ENCODE results near the gene FTCDNL1.

The FTCDNL1 gene

DNA sequence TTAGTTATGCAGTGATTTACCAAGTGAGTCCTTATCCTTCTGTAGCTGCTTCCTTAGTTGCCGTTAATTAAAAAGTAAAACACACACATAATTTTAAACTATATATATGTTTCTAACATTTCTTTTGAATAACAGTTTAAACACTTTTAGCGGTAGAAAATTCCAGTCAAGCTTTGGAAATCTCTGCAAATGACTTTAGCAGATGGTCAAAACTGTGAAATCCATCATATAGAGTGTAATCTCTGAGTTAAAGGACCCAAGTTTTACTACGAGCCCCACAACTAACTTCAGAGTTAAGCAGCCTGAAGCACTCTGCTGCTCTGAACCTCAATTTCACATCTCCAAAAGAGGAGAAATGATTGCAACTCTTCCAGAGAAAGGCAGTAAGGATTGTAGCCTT is 96.2 kb downstream of the FTCDNL1 start:
- no peak for DNase-seq
- Histone ChIP-seq H3K18ac (ENCODE audit: low read length) (no peak overlapping the region), H3K14ac (ENCODE audit: low read length) (no peak overlapping the region), H2BK12ac (ENCODE audit: low read length) (no peak overlapping the region), H2BK5ac (ENCODE audit: low read depth, low read length, poor library complexity) (no peak overlapping the region), H3K27ac (ENCODE audit: low read depth, low read length) (no peak overlapping the region), H3K79me2 (ENCODE audit: control insufficient read depth, insufficient read depth, low read length, poor library complexity) (no peaks in the 10 kb centered on the region), H3K9me3 (ENCODE audit: insufficient read depth, low read depth, low read length) (peaks cover 2% of the 10 kb centered on the region), H3K79me1 (ENCODE audit: low read length) (no peaks in the 10 kb centered on the region), H3K4me1 (ENCODE audit: control insufficient read depth in 1 of 2, insufficient read depth in 2 of 2, low read length in 2 of 2) (no peaks in the 10 kb centered on the region), H3K4me2 (ENCODE audit: low read length) (no peak overlapping the region), H4K8ac (ENCODE audit: low read depth, low read length) (no peak overlapping the region), H3K9ac (ENCODE audit: low read length) (no peak overlapping the region), H3K23ac (ENCODE audit: low read length) (no peak overlapping the region), H2AK5ac (ENCODE audit: low read length) (no peak overlapping the region), H4K91ac (ENCODE audit: low read depth, low read length) (no peak overlapping the region), H3K4ac (ENCODE audit: low read depth, low read length) (no peak overlapping the region), H2AFZ (ENCODE audit: insufficient read depth, low read length, poor library complexity) (no peak overlapping the region), H3K36me3 (ENCODE audit: control insufficient read depth in 1 of 2, insufficient read depth in 2 of 2, low read length in 2 of 2) (no peaks in the 10 kb centered on the region), H3K27me3 (ENCODE audit: insufficient read depth, low read length) (no peaks in the 10 kb centered on the region), H3K4me3 (ENCODE audit: low read depth, low read length) (no peak overlapping the region), H2BK120ac (ENCODE audit: insufficient read depth, low read length, poor library complexity) (no peak overlapping the region), H4K12ac (ENCODE audit: low read depth, low read length) (no peak overlapping the region)
- no CpG with 5 or more reads among the region's 3 CpGs for WGBS (ENCODE audit: extremely low coverage, insufficient coverage, insufficient read length)

DNA sequence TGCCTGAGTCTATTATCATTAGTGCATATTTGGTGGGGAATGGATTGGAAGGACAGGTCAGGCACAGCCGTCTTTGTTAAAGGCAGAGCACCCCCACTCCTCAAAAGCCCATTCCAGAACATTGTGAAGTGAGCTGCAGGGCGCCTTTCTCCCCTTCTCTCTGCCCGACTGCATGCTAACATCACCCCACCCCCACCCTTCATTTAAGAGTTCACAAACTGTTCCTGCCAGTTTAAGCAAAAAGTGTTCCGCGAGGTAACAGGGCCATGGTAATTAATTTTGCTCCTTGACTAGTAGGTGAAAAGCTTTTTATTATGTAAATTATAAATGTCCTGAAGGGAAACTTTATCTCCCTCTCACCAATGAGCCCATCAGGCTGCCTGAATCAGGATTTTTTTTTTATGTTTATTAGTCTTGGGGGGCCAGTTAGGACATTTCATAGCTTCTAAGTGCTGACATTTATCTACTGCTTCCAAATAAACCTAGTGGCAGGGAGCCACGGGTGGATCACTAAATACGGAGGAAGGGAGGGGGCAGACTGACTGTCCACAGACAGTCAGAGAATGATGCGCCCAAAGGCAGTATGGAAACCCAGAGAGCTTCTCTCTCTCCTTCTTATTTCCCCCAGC is 99.4 kb downstream of the FTCDNL1 start:
- WGBS (ENCODE audit: extremely low coverage, insufficient coverage, insufficient read length) = no CpG with 5 or more reads among the region's 8 CpGs
- no peak overlapping the region for H2AK5ac ChIP-seq (ENCODE audit: low read length)

DNA sequence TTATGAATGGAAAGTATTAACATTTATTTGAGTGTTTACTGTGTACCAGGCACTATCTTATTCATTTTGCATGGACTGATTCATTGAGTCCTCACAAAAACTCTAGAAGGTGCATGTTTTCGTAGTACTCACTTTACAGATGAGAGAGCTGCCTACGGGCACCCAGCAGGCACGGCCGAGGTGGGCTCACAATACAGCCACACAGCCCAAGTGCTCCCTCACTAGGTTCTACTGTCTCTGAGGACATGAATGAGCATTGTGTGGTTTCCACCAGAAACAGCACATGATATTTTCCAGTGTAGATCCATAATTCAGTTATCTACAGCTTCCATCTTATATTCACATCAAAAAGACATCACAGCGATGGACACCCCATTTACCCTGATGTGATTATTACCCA is 101.4 kb downstream of the FTCDNL1 start:
- Histone ChIP-seq H3K14ac (ENCODE audit: low read length) (no peak overlapping the region), H3K79me2 (ENCODE audit: control insufficient read depth, insufficient read depth, low read length, poor library complexity) (no peaks in the 10 kb centered on the region), H3K9me3 (ENCODE audit: insufficient read depth, low read depth, low read length) (peaks cover 2% of the 10 kb centered on the region), H3K4me3 (ENCODE audit: low read depth, low read length) (no peak overlapping the region), H3K79me1 (ENCODE audit: low read length) (no peaks in the 10 kb centered on the region), H4K12ac (ENCODE audit: low read depth, low read length) (no peak overlapping the region), H2BK5ac (ENCODE audit: low read depth, low read length, poor library complexity) (no peak overlapping the region), H3K4ac (ENCODE audit: low read depth, low read length) (no peak overlapping the region), H3K4me2 (ENCODE audit: low read length) (no peak overlapping the region), H4K91ac (ENCODE audit: low read depth, low read length) (no peak overlapping the region), H3K9ac (ENCODE audit: low read length) (no peak overlapping the region), H3K18ac (ENCODE audit: low read length) (no peak overlapping the region), H3K23ac (ENCODE audit: low read length) (no peak overlapping the region), H2BK120ac (ENCODE audit: insufficient read depth, low read length, poor library complexity) (no peak overlapping the region), H3K4me1 (ENCODE audit: control insufficient read depth in 1 of 2, insufficient read depth in 2 of 2, low read length in 2 of 2) (peaks cover 0 to 3% of the 10 kb centered on the region in 2 experiments), H4K8ac (ENCODE audit: low read depth, low read length) (no peak overlapping the region), H3K36me3 (ENCODE audit: control insufficient read depth in 1 of 2, insufficient read depth in 2 of 2, low read length in 2 of 2) (no peaks in the 10 kb centered on the region), H3K27ac (ENCODE audit: low read depth, low read length) (no peak overlapping the region), H2AFZ (ENCODE audit: insufficient read depth, low read length, poor library complexity) (no peak overlapping the region), H2BK12ac (ENCODE audit: low read length) (no peak overlapping the region), H2AK5ac (ENCODE audit: low read length) (no peak overlapping the region), H3K27me3 (ENCODE audit: insufficient read depth, low read length) (no peaks in the 10 kb centered on the region)
- no peak for DNase-seq
- no CpG with 5 or more reads among the region's 5 CpGs for WGBS (ENCODE audit: extremely low coverage, insufficient coverage, insufficient read length)

More for the DNA sequence above, 99.4 kb downstream of the FTCDNL1 start:
- H3K4ac ChIP-seq (ENCODE audit: low read depth, low read length) = no peak overlapping the region
- H4K8ac ChIP-seq (ENCODE audit: low read depth, low read length) = no peak overlapping the region
- DNase-seq = no peak
- H2BK12ac ChIP-seq (ENCODE audit: low read length) = no peak overlapping the region
- no peak overlapping the region for H3K14ac ChIP-seq (ENCODE audit: low read length)
- no peak overlapping the region for H3K27ac ChIP-seq (ENCODE audit: low read depth, low read length)
- H2BK120ac ChIP-seq (ENCODE audit: insufficient read depth, low read length, poor library complexity) = no peak overlapping the region
- no peak overlapping the region for H2AFZ ChIP-seq (ENCODE audit: insufficient read depth, low read length, poor library complexity)
- H3K18ac ChIP-seq (ENCODE audit: low read length) = no peak overlapping the region
- no peaks in the 10 kb centered on the region for H3K79me1 ChIP-seq (ENCODE audit: low read length)
- no peaks in the 10 kb centered on the region for H3K36me3 ChIP-seq (ENCODE audit: control insufficient read depth in 1 of 2, insufficient read depth in 2 of 2, low read length in 2 of 2)
- no peak overlapping the region for H4K91ac ChIP-seq (ENCODE audit: low read depth, low read length)
- no peak overlapping the region for H3K23ac ChIP-seq (ENCODE audit: low read length)
- H4K12ac ChIP-seq (ENCODE audit: low read depth, low read length) = no peak overlapping the region
- no peak overlapping the region for H3K4me3 ChIP-seq (ENCODE audit: low read depth, low read length)
- no peaks in the 10 kb centered on the region for H3K4me1 ChIP-seq (ENCODE audit: control insufficient read depth in 1 of 2, insufficient read depth in 2 of 2, low read length in 2 of 2)
- H3K9me3 ChIP-seq (ENCODE audit: insufficient read depth, low read depth, low read length) = peaks cover 2% of the 10 kb centered on the region
- H3K4me2 ChIP-seq (ENCODE audit: low read length) = no peak overlapping the region
- H3K79me2 ChIP-seq (ENCODE audit: control insufficient read depth, insufficient read depth, low read length, poor library complexity) = no peaks in the 10 kb centered on the region
- H2BK5ac ChIP-seq (ENCODE audit: low read depth, low read length, poor library complexity) = no peak overlapping the region
- H3K27me3 ChIP-seq (ENCODE audit: insufficient read depth, low read length) = no peaks in the 10 kb centered on the region
- no peak overlapping the region for H3K9ac ChIP-seq (ENCODE audit: low read length)

DNA sequence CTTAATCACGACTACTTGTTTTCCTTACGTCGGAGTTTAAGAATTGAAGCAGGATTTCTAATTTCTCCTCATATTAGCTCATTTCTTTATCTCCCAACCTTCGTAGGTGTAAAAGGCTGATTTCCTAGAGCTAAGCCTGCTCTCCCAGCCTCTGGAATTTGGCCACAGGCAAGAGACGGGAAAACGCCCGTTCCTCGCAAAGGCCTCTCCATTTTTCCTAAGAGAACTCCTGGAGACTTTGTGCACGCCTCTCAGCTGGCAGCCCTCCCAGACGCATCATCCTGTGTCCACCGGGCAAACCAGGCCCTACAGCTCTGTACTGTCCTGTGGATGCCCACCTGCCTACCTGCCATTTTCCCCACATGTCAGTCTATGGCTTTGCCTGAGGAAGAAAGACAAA is 106.3 kb downstream of the FTCDNL1 start:
- no peaks in the 10 kb centered on the region for H3K36me3 ChIP-seq (ENCODE audit: control insufficient read depth in 1 of 2, insufficient read depth in 2 of 2, low read length in 2 of 2)
- H2BK12ac ChIP-seq (ENCODE audit: low read length) = no peak overlapping the region
- H3K4me2 ChIP-seq (ENCODE audit: low read length) = no peak overlapping the region
- DNase-seq = peak; percentile 46 to 75
- no peak overlapping the region for H2AK5ac ChIP-seq (ENCODE audit: low read length)
- H3K9ac ChIP-seq (ENCODE audit: low read length) = no peak overlapping the region
- no peak overlapping the region for H3K27ac ChIP-seq (ENCODE audit: low read depth, low read length)
- H2BK5ac ChIP-seq (ENCODE audit: low read depth, low read length, poor library complexity) = no peak overlapping the region
- no peak overlapping the region for H2BK120ac ChIP-seq (ENCODE audit: insufficient read depth, low read length, poor library complexity)
- H3K9me3 ChIP-seq (ENCODE audit: insufficient read depth, low read depth, low read length) = no peaks in the 10 kb centered on the region
- H2AFZ ChIP-seq (ENCODE audit: insufficient read depth, low read length, poor library complexity) = no peak overlapping the region
- H3K23ac ChIP-seq (ENCODE audit: low read length) = no peak overlapping the region
- H4K8ac ChIP-seq (ENCODE audit: low read depth, low read length) = no peak overlapping the region
- H3K79me2 ChIP-seq (ENCODE audit: control insufficient read depth, insufficient read depth, low read length, poor library complexity) = no peaks in the 10 kb centered on the region
- no peak overlapping the region for H4K91ac ChIP-seq (ENCODE audit: low read depth, low read length)
- H3K27me3 ChIP-seq (ENCODE audit: insufficient read depth, low read length) = no peaks in the 10 kb centered on the region
- H3K4me3 ChIP-seq (ENCODE audit: low read depth, low read length) = no peak overlapping the region
- no peak overlapping the region for H3K18ac ChIP-seq (ENCODE audit: low read length)
- no peak overlapping the region for H3K4ac ChIP-seq (ENCODE audit: low read depth, low read length)
- H4K12ac ChIP-seq (ENCODE audit: low read depth, low read length) = no peak overlapping the region
- H3K4me1 ChIP-seq (ENCODE audit: control insufficient read depth in 1 of 2, insufficient read depth in 2 of 2, low read length in 2 of 2) = peaks cover 0 to 3% of the 10 kb centered on the region in 2 experiments
- no CpG with 5 or more reads among the region's 11 CpGs for WGBS (ENCODE audit: extremely low coverage, insufficient coverage, insufficient read length)
- no peak overlapping the region for H3K14ac ChIP-seq (ENCODE audit: low read length)
- no peaks in the 10 kb centered on the region for H3K79me1 ChIP-seq (ENCODE audit: low read length)

Measured in trophoblast cell (in vitro differentiated cells and primary cell).